ENCODE data around the gene GATA5.
"Not testable (repeated sequence)": the region's sequence is repeated elsewhere in the genome, so short reads cannot be mapped to it uniquely, and the experiment has no call there.

GATA5 gene

DNA sequence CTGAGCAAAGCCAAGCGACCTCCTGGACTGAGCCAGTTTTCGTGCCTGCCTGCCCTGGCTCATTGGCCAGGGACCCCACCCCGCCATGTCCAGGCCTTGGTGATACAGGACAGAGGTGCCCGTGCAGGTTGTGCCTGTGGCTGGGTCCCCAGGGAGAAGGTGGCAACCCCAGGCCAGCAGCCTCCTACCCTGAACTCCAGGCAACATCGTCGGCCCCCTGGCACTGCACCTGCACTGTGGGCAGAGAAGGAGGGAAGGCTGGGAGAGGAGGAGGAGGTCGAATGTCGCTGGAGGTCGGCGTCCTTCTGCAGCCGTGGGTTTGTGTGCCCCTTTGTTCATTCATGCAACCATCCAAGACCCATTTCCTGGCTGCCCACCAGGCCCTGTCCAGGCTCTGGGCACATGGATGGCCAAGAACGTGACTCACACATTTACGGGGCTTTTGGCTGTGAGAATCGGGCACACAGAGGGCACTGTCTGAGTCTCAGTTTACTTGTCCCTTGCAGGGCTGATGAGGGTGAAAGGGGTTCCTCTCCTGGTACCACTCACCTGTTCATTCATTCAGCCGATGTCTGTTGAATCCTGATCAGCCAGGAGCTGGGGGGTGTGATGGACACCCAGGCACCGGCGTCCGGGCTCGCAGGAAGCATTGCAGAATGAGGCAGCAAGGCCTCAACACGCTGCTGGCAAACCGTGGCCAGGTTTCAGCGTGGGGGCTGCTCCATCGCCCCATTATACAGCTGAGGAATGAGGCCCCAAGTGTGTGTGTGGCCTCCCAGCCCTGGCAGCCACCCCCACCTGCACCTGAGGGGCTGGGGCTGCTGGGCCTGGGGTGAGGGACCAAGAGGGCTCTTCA lies 46.1 kb downstream of the GATA5 start:
- no peak for DNase-seq (ENCODE audit: low read depth)

DNA sequence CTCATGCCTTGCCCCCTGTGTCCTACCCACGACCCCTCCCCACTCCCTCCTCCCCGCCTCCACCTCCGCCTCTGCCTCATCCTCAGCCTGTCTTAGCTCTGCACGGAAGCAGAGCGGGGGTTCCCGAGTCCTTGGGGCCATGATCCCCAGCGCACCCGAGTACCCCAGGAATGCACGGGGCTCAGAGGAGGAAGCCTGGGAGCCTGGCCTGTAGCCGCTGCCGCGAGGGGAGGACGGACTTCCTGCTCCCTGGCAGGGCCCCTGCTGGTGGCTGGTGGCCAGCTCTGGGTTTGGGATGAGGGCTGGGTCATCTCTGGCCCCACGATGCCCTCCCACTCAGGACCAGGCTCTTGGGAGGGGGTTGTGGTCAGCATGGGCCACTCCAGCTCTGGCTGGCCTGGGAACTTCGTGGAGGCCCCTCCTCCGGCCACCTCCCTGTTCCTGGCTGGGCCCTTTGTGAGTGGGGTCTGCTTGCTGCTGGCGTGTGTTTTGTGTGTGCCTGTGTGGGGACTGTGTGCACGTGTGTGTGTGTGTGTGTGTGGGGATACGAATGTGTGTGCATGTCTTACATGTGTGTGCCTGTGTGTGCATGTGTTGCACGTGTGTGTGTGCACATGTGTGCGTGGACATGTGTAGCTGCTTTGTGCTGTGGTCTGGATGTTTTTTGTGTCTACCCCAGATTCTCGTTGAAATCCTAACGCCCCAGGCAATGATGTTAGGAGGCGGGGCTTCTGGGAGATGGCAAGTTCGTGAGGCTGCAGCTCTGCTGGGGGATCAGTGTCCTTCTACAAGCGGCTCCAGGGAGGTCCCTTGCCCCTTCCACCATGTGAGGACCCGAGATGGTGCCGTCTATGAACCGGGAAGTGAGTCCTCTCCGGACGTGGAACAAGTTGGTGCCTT lies 47.1 kb downstream of the GATA5 start:
- no peak for DNase-seq (ENCODE audit: low read depth)

DNA sequence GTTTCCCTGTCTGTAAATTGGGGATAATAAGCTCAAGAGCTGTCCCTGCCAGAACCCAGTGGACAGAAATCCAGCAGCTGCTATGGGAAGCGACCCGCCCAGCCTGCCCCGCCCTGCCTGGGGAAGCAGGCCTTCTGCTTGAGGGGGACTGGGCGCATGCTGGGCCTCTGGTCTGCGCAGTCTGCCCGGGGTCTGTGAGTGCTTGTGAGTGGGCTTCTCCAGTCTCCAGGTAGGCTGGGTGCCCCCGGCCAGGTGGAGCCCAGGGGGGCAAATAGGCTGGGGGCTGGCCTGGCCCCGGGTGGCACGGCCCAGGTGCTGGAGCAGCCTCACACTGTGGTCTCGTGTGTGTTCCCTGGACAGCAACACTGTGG lies 47.8 kb downstream of the GATA5 start:
- no peak for DNase-seq (ENCODE audit: low read depth)

DNA sequence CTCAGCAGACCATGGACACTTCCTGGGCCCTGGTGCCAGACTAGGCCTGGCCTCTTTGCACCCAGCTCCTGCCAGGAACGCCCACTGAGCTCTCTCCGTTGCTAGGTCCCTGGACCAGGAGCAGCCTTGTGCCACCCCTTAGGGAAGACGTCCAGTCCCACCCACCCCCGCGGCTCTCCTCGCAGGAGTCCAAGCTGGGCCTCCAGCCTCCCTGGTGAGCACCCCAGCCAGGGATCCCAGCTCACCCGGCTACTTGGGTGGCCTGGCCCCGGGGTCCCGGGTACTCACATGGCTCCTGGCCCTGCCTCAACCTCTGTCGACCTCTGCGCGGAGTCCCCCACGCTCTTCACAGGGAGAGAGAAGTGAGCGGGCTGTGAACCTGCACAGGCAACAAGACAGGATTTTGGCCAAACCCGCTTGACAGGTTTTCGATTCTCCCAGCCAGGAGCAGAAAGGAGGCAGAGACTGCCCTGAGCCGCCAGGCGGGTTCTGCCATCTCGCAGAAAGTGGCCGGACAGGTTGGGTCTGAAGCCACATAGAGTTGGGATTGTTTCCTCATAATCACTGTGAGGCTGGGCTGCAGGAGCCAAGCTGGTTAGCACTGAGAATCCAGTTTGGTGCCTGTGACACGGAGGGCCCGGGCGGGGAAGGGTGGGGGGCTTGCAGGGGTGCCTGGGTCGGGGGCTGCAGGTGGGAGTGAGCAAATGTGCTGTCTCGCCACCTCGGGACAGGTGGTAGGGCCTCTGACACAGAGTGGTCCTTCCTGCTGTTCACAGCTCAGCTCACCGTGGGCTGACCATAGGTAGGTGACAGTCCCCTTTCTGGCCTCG lies 48.4 kb downstream of the GATA5 start, which contains the start of gene RBBP8NL:
RBBP8NL (minus strand) TSS at position 368 of the 830 bp plus-strand sequence. CDS start 7,892 bp downstream, outside the sequence.
- DNase-seq (ENCODE audit: low read depth) = no peak

DNA sequence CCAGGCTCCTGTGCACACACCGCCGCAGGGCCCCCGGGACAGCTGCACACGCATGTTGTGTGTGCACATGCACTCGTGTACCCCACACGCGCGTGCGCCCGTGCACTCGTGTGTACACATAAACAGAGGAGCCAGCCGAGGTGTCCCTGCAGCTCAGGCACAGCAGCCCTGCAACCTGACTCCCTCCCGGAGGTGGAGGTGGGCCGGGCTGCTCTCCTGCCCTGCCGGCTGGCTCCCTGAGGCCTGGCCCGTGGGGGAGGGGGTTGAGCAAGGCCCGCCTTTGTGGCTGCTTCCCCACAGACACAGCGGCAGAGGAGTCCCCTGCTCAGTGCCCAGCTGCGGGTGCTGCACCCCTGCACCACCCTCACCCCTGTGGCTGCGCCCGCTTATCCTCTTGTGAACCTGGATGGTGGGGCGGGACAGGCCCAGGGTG lies 49.1 kb downstream of the GATA5 start:
- no peak for DNase-seq (ENCODE audit: low read depth)

DNA sequence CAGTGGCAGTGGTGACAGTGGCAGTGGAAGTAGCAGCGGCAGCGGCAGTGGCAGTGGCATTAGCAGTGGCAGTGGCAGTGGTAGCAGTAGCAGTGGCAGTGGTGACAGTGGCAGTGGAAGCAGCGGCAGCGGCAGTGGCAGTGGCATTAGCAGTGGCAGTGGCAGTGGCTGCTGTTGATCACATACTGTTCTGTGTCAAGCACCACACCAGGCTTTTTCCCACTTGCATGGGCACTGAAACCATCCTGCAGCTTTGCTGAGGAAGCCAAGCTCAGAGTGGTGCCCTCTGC lies 49.8 kb downstream of the GATA5 start:
- not testable (repeated sequence) for DNase-seq (ENCODE audit: low read depth)

DNA sequence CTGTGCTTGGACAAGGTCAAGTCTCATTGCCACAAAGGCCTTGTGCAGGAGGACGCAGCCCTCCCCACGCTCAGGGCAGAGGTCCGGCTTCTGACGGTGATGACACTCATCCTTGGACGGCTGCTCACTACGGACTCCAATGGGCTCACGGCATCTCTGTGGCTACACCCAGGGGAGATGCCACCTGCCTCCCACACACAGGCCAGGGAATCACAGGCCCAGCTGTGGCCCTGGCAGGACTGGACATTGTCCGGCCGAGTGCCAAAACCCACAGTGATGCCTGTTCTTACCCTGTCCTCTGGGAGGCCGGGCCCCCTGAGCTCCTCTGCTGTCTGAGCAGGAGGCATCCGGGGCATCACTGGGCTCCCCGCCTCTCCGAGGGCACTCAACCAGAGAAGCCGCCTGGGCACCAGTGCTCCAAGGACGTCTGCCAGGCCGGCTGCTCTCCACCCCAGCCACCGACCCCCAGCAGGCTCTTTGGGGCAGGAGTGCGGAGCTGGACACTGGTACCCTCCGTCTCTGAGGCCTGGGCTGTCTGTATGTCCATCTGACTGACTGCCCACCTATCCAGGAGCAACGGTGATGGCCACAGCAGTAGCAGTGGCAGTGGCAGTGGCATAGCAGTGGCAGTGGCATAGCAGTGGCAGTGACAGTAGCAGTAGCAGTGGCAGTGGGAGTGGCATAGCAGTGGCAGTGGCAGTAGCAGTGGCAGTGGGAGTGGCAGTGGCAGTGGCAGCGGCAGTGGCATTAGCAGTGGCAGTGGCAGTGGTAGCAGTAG lies 50.3 kb downstream of the GATA5 start:
- DNase-seq (ENCODE audit: low read depth) = no peak

DNA sequence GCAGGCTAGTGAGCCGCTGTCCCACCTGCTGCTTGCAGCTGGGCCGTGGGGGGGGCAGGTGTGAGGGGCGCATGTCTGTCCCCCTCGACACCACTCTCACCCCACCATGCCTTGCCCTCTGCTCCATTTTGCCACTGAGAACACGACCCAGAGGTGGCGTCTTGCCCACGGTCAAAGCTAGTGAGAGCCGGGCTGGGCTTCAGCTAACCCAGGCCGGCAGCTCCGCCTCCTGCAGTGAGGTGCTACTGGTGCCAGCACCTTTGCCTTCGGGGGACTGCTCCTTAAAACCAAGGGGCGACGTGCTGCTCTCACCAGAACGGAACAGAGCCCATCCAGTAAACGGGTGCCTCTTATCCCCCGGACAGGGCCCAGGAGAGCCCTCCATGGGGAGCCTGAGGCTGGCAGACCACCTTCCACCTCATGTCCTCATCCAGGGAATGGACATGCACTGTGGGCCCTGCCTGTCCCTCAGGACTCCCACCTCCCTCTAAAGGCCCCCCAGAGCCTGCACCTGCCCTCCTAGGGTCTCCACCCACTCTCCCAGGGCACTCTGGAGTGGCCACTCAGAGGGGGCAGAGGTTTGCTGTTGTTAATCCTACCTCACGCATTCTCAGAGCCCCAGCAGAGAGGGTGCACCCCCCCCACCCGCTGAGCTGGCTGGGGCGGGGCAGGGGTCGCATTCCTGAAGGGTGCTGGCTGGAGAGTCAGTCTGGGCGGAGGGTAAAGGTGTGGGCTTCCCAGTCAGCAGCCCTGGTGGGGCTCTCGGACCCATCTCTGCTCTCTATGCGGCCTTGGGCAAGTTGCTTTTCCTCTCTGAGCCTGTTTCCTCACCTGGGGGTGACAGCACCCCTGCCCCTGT lies 51.3 kb downstream of the GATA5 start:
- no peak for DNase-seq (ENCODE audit: low read depth)

DNA sequence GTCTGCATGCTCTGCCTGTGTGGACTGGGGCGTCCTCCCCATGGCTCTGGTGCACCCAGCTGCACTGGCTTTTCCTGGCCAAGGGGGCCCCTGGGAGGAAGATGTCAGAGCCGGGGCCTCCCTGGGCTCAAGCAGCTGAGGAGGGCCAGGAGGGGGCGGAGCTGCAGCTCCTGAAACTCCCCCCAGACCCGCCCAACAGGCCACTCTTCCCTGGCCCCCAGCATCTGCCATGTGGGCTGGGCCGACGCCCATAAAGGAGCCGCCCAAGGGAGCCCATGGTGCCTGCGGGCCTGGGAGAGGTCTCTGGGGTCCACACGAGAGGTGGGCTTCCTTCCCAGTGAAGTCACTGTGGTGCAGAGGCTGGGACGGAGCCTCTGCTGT lies 52.5 kb downstream of the GATA5 start:
- no peak for DNase-seq (ENCODE audit: low read depth)

DNA sequence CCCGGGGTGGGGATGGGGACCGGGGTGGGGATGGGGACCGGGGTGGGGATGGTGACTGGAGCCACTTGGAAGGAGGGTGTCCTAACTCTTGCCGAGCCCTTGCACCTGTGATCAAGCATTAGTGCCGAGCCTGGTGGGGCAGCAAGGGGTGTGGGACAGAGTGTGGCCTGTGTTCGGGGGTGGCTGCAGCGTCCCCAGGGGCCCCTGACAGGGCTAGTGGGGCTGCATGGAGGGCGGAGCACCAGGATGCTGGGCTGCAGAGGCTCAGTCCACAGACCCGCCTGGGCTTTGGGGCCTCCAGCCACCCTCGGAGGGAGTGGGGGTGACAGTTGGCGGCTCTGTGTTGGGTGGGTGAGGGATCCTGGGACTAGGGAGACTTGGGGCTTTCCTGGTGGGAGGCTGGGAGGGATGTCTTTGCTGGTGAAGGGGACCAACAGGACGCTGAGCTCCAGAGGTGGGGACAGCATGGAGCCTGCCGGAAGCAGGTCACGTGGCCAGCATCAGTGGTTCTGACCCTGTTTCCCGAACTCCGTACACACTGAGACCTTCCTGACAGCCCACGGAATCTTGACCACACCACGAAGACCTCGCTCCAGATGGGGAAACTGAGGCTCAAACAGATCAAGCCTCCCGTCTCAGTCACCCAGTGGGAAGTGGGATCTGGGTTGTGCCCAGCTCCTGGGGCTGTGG lies 53.0 kb downstream of the GATA5 start:
- no peak for DNase-seq (ENCODE audit: low read depth)

DNA sequence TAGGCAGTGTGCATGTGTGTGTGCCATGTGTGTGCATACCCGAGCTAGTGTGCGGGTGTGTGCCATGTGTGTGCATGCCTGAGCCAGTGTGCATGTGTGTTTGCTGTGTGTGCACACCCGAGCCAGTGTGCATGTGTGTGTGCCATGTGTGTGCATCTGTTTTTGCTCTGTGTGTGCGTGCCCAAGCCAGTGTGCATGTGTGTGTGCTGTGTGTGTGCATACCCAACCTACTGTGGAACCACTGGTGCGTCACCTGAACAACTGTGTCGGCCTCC lies 54.1 kb downstream of the GATA5 start:
- DNase-seq (ENCODE audit: low read depth) = no peak

DNA sequence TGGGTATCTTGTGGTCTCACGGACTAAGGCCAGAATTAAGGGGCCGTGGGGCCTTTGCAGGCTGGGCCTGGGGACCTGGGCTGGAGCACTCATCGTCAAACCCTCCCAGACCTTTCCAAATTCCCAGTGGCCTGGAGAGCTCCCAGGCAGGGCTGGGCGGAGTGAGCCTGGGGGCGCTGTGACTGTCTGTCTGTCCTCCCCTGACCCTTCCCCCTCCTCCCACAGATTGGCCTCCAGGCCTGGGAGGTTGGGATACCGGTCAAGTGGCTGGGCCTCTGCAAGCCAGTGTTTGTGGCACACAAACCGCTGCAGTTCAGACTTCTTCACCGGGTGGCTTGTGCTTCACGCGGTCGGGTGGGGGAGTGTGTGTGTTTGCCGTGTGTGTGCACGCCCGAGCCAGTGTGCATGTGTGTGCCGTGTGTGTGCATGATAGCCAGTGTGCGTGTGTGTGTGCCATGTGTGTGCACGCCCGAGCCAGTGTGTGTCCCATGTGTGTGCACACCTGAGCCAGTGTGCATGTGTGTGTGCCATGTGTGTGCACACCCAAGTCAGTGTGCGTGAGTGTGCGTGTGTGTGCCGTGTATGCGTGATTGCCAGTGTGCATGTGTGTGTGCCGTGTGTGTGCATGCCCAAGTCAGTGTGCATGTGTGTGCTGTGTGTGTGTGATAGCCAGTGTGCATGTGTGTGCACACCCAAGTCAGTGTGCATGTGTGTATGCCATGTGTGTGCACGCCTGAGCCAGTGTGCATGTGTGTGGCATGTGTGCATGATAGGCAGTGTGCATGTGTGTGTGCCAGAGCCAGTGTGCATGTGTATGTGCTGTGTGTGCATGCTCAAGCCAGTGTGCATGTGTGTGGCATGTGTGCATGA lies 54.7 kb downstream of the GATA5 start:
- no peak for DNase-seq (ENCODE audit: low read depth)

DNA sequence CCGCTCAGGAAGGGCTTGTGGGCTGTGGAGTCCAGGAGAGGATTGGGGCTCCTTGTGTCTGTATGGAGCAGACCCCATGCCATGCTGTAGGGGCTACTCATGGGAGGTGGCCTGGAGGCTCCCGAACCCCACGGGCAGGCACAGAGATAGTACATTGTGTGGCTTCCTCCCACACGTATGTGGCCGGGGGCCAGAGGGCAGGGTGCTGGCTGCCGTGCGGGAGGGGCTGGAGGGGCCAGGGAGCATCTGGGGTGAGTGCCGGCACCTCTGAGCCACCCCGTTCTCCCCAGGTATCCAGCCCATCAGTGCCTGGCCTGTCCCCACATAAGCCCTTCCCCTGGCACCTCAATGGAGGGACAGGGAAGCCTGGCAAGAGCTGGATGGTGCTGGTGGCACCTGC lies 56.0 kb downstream of the GATA5 start:
- no peak for DNase-seq (ENCODE audit: low read depth)

DNA sequence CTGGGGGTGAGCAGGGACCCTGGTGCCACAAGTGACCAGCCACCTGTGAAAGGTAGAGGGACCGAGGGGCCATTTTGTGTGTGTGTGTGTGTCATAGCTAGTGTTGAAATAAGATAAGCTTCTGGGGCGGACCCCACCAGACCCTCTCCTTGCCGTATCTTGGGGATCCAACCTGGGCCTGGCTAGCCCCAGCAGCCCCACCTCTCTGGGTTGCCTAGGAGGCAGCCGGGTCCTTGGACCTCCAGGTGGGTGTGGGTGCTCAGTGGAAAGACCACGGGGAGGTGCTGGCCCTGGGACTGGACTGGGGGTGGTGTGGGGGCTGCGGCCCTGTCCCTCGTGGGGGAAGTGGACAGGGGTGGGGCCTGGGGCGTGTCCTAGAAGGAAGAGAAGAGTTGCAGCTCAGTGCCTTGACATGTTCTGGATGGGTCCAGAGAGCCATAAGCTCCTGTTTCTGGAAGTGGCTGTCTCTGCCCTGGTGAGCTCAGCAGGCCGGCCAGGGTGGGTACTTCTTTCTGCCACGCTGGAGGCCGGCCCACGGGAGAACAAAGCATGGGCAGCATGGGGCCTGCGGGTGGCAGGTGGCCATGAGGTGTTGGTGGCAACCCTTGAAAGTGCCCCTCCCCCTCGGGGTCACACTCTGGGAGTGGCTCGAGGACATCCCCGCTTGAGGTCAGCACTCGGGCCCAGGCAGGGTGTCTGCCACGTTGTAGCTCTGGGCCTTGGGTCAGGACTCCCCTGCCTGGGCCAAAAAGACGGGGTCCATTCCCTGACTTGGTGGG lies 56.9 kb downstream of the GATA5 start:
- DNase-seq (ENCODE audit: low read depth) = no peak

DNA sequence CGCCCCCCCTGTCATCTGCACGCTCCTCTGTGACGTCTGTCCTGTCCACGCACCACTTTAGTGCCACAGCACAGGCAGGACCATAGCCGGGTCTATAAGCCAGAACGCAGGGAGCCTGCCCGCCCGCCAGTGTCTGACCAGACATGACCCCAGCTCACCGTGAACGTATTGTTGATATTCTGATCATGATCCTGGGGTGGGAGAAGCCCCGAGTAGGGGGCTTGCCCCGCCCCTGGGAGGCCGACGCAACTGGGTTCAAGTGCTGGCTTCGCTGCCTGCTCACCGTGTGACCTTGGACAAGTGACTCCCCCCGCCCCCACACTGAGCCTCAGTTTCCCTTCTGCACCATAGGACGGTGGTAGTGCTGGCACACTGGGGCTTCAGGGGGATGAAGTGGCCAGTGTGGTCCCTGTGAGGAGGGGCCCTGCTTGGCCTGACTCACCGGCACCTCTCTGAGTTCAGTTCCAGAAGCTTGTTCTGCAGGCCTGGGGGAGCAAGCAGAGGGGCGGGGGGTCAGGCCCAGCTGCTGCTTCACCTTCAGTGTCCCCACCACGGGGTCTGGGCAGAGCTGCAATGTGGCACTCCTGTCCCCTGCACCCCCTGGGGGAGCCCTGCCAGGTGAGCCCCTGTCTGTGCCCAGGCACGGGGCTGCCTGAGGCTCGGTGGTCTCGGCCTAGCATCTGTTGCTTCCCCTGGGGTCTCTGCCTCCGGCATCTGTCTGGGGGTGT lies 57.6 kb downstream of the GATA5 start:
- no peak for DNase-seq (ENCODE audit: low read depth)

DNA sequence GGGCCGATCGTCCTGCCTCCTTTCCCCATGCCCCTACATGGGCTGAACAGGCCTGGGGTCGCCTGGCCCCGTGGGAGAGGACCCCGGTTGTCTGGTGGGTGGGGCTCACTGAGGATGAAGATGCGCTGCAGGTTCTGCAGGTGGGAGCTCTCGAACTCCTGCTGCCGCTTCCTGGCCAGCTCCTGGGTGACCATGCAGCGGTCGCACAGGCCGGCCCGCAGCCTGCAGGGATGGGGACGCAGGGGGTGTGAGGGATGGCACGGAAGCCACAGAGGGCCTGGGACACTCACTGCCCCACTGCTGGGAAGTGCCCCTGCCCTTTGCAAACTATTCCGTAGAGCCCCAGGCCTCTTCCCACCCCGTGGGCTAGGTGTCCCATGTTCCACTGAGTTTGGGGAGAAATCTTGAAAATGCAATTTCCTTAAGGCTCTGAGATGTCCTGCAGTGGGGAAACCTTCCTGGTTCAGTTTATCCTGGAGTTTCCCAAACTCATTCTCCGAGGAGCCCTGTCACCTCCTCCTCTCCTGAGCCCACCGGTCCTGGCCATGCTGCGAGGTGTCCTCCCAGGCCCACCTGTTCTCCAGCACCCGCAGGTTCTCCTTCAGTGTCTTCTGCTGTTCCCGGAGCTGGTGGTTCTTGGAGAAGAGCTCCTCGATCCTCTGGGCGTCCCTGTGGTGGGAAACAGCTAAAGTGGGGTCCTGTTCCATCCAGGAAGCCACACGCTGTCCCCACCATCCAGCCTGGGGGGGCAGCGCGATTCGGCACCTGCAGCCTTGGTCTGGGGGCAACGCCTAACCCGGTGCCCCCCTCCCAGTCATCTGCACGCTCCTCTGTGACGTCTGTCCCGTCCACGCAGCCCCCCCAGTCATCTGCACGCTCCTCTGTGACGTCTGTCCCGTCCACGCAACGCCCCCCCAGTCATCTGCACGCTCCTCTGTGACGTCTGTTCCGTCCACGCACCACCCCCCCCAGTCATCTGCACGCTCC lies 58.9 kb downstream of the GATA5 start:
- DNase-seq (ENCODE audit: low read depth) = no peak

Data from activated T-helper 1 cell treated with Interleukin-2 at 50 U/mL for 16 hours (primary cell).